GM12801 (cell line): ENCODE measurements around the gene SMIM44.

ENCODE experiments used
- TF ChIP-seq, protein P1 (sequence below): IDR thresholded peaks from one replicate; pipeline ENCODE4 v1.5.1; 2011; ENCODE audit warnings: control low read depth; ENCODE audit not compliant: insufficient read length; ENCODE audit errors: extremely low read depth

Gene SMIM44

DNA sequence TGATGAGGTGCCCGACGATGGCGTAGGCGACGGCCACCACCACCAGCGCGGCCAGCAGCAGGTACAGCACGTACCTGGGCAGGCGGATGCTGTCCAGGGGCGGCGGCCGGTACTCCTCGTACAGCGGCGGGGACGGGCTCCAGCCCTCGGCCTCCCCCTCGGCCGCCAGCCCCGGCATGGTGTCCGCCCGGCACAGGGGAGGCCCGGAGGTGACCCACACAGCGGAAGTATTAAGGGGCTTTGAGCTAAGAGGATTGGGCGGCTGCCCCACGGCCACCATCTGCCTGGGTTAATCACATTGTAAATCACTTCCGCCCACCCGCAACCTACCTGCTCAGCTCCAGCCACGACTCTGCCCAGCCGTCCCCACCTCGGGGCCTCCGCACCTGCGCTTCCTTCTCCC, at the start of gene SMIM44:
Gene SMIM44 (minus strand): TSS at position 216 of the 403 bp plus-strand sequence. CDS start 38 bp downstream, at position 178.
- TF ChIP-seq, protein P1, sequence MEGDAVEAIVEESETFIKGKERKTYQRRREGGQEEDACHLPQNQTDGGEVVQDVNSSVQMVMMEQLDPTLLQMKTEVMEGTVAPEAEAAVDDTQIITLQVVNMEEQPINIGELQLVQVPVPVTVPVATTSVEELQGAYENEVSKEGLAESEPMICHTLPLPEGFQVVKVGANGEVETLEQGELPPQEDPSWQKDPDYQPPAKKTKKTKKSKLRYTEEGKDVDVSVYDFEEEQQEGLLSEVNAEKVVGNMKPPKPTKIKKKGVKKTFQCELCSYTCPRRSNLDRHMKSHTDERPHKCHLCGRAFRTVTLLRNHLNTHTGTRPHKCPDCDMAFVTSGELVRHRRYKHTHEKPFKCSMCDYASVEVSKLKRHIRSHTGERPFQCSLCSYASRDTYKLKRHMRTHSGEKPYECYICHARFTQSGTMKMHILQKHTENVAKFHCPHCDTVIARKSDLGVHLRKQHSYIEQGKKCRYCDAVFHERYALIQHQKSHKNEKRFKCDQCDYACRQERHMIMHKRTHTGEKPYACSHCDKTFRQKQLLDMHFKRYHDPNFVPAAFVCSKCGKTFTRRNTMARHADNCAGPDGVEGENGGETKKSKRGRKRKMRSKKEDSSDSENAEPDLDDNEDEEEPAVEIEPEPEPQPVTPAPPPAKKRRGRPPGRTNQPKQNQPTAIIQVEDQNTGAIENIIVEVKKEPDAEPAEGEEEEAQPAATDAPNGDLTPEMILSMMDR = no peak

DNA sequence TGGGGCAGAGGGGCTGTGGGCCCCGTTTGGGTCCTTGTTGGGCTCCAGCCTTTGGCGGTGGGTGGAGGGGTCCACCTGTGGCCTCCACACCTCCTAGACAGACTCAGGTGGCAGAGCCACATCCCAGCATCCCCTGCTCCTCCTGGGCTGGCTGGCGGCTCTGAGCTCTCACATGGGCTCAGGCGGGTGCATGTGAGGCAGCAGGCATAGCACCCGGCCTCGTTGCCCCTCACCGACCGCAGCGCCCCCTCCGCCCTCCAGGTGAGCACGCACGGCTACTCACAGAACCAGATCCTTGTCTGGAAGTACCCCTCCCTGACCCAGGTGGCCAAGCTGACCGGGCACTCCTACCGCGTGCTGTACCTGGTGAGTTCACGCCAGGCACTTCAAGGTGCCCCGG, 49.8 kb upstream of the SMIM44 start:
- TF ChIP-seq, protein P1 = no peak

DNA sequence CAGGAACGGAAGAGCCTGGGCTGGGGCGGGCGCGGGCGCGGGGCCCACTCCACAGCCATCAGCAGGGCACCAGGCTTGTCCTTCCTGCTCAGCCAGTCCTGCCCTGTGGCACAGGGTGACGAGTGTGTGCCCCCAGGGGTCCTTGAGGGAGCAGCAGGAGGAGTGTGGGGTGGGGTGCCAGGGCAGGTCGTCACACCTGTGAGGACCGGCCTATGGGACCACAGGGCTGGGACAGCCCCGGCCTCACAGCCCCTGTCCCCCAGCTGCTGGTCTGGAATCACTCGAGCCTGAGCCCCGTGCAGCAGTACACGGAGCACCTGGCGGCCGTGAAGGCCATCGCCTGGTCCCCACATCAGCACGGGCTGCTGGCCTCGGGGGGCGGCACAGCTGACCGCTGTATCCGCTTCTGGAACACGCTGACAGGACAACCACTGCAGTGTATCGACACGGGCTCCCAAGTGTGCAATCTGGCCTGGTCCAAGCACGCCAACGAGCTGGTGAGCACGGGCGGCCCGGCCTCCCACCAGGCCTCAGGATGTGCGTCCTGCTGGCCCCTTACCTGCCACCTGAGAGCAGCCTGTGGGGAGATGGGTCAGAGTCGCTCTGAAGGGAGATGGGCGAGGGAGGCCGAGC, 49.0 kb upstream of the SMIM44 start:
- TF ChIP-seq, protein P1 = no peak

DNA sequence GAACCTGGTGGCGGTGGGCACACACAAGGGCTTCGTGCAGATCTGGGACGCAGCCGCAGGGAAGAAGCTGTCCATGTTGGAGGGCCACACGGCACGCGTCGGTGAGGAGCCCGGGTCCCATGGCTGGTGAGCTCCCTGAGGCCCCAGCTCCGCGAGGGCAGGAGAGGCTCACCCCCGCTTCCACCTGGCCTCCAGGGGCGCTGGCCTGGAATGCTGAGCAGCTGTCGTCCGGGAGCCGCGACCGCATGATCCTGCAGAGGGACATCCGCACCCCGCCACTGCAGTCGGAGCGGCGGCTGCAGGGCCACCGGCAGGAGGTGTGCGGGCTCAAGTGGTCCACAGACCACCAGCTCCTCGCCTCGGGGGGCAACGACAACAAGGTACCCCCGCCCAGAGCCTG, 48.5 kb upstream of the SMIM44 start:
- TF ChIP-seq, protein P1 = no peak

DNA sequence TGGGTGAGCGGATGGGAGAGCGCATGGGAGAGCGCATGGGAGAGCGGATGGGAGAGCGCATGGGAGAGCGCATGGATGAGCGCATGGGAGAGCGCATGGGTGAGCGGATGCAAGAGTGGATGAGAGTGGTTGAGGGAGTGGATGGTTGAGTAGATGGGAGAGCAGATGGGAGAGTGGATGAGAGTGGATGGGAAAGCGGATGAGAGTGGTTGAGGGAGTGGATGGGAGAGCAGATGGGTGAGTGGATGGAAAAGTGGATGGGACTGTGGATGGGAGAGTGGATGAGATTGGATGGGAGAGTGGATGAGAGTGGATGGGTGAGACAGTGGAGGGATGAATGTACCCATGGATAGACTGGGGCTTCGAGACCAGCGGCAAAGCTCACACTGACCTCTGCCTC, 47.1 kb upstream of the SMIM44 start:
- TF ChIP-seq, protein P1 = no peak

DNA sequence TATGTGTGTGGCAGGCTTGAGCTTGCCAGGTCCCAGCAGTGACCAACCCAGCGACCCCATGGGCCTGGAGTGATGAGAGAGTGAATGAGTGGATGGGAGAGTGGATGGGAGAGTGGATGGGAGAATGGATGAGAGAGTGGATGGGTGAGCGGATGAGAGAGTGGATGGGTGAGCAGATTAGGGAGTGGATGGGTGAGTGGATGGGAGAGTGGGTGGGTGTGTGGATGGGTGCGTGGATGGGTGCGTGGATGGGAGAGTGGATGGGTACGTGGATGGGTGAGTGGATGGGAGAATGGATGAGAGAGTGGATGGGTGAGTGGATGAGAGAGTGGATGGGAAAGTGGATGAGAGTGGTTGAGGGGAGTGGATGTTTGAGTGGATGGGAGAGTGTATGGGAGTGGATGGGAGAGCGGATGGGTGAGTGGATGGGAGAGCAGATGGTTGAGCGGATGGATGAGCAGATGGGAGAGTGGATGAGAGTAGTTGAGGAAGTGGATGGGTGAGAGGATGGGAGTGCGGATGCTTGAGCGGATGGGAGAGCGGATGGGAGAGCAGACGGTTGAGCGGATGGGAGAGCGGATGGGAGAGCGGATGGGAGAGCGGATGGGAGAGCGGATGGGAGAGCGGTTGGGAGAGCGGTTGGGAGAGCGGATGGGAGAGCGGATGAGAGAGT, 45.4 kb upstream of the SMIM44 start:
- TF ChIP-seq, protein P1 = no peak

DNA sequence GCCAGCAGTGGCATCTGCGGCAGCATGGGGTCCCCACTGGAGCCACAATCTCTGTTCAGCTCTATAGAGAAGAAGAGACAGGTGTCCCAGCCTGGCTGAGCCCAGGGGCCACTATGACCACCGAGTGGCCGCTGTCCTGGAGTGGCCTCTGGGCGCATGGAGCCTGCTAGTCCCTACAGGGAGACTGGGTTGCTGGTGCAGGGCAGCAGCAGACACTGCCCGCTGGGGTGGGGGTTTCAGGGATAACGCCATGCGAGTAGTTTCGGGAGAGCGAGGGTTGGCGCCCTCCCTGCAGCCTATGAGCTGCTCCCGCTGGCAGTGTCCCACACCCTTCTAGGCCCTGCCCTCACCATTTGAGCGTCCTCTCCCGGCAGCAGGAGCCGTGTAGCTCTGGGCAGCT, 44.8 kb upstream of the SMIM44 start:
- TF ChIP-seq, protein P1 = no peak
